Measurements from ENCODE around the gene SP5. TPM values are rescaled to one million over a fixed set of nuclear protein-coding genes. Genes with fewer than 3 reads are reported as not detected.

The SP5 gene
- total and polyA plus RNA-seq, 2 donors (not counting 1 experiment from before 2014, with no cell fraction given): not detected

- H3K36me3 ChIP-seq (replicated peaks in 1 of 2; ENCODE audit: control extremely low read depth in 1 of 2, control insufficient read depth in 1 of 2, extremely low read depth in 1 of 2, insufficient read depth in 2 of 2, low read length in 1 of 2): no peaks in the 10 kb centered on the region
- Mint-ChIP-seq H3K27me3 (peaks cover 48% of the 10 kb centered on the region), H3K9me3 (ENCODE audit: insufficient read depth) (no peaks in the 10 kb centered on the region), H3K4me3 (no peak overlapping the region), H3K4me1 (peaks cover 8% of the 10 kb centered on the region), H3K27ac (no peak overlapping the region)
- no peak overlapping the region for H3K27ac ChIP-seq (ENCODE audit: low read length in 2 of 2)
- WGBS (ENCODE audit: insufficient coverage): no CpG with 5 or more reads among the region's 3 CpGs
- TF ChIP-seq EZH2 (IDR thresholded peaks at IDR 0.05; ENCODE audit: borderline replicate concordance, insufficient read depth, low read depth, low read length, poor library complexity, severe bottlenecking): no peak
- TF ChIP-seq CTCF (IDR thresholded peaks at IDR 0.05): no peak
- no peak overlapping the region for H2AFZ ChIP-seq (ENCODE audit: insufficient read depth, low read depth, low read length, poor library complexity, severe bottlenecking)
- peaks cover 0 to 8% of the 10 kb centered on the region in 2 donors for H3K4me1 ChIP-seq (ENCODE audit: control insufficient read depth in 2 of 2, insufficient read depth in 2 of 2, low read length in 2 of 2)
- no peak overlapping the region for H3K4me3 ChIP-seq (ENCODE audit: control extremely low read depth in 1 of 5, extremely low read depth in 1 of 5, insufficient read depth in 1 of 5, low read depth in 2 of 5, low read length in 4 of 5)
- CTCF ChIA-PET: no interaction called here
- H3K79me2 ChIP-seq (ENCODE audit: control insufficient read depth, insufficient read depth, low read length): no peaks in the 10 kb centered on the region
- no peak for DNase-seq
- POLR2A ChIA-PET: no interaction called here
- intact Hi-C loops (cut with micrococcal nuclease): no loop called here
- peaks cover 0 to 5% (median 1%) of the 10 kb centered on the region in 3 donors for H3K9me3 ChIP-seq (ENCODE audit: control extremely low read depth in 1 of 3, control insufficient read depth in 2 of 3, insufficient read depth in 1 of 3, low read length in 2 of 3)
- H3K4me2 ChIP-seq (replicated peaks; ENCODE audit: low read depth, low read length, poor library complexity, severe bottlenecking): no peak overlapping the region
- no peak for ATAC-seq (ENCODE audit: low read depth)
- peaks cover 0 to 34% (median 23%) of the 10 kb centered on the region in 4 experiments for H3K27me3 ChIP-seq (replicated peaks in 1 of 4; ENCODE audit: control extremely low read depth in 1 of 4, control insufficient read depth in 3 of 4, insufficient read depth in 4 of 4, low read length in 3 of 4)
- no peak overlapping the region for H3K9ac ChIP-seq (ENCODE audit: low read length)
- H4K20me1 ChIP-seq (ENCODE audit: control insufficient read depth, insufficient read depth, low read length, poor library complexity, severe bottlenecking): no peaks in the 10 kb centered on the region
Measured at GRCh38 chr2:170721678-170722077, 6.5 kb downstream of the SP5 start.

GRCh38 chr2:170722301-170722700, 7.2 kb downstream of the SP5 start:
- no peak overlapping the region for H3K4me3 Mint-ChIP-seq
- H3K27me3 Mint-ChIP-seq: peaks cover 45% of the 10 kb centered on the region
- no peak overlapping the region for H3K4me3 ChIP-seq (ENCODE audit: control extremely low read depth in 1 of 5, extremely low read depth in 1 of 5, insufficient read depth in 1 of 5, low read depth in 2 of 5, low read length in 4 of 5)
- peaks cover 0 to 34% (median 21%) of the 10 kb centered on the region in 4 experiments for H3K27me3 ChIP-seq (replicated peaks in 1 of 4; ENCODE audit: control extremely low read depth in 1 of 4, control insufficient read depth in 3 of 4, insufficient read depth in 4 of 4, low read length in 3 of 4)
- H3K9me3 ChIP-seq (ENCODE audit: control extremely low read depth in 1 of 3, control insufficient read depth in 2 of 3, insufficient read depth in 1 of 3, low read length in 2 of 3): peaks cover 0 to 1% (median 1%) of the 10 kb centered on the region in 3 donors
- DNase-seq: no peak
- H3K9me3 Mint-ChIP-seq (ENCODE audit: insufficient read depth): no peaks in the 10 kb centered on the region
- no peak overlapping the region for H3K9ac ChIP-seq (ENCODE audit: low read length)
- H3K4me1 ChIP-seq (ENCODE audit: control insufficient read depth in 2 of 2, insufficient read depth in 2 of 2, low read length in 2 of 2): peaks cover 0 to 2% of the 10 kb centered on the region in 2 donors
- H3K36me3 ChIP-seq (replicated peaks in 1 of 2; ENCODE audit: control extremely low read depth in 1 of 2, control insufficient read depth in 1 of 2, extremely low read depth in 1 of 2, insufficient read depth in 2 of 2, low read length in 1 of 2): no peaks in the 10 kb centered on the region
- no peak overlapping the region for H2AFZ ChIP-seq (ENCODE audit: insufficient read depth, low read depth, low read length, poor library complexity, severe bottlenecking)
- H3K4me2 ChIP-seq (replicated peaks; ENCODE audit: low read depth, low read length, poor library complexity, severe bottlenecking): no peak overlapping the region
- H3K4me1 Mint-ChIP-seq: peaks cover 6% of the 10 kb centered on the region
- no peak for ATAC-seq (ENCODE audit: low read depth)
- CTCF ChIA-PET: no interaction called here
- H3K27ac ChIP-seq (ENCODE audit: low read length in 2 of 2): no peak overlapping the region
- no peaks in the 10 kb centered on the region for H4K20me1 ChIP-seq (ENCODE audit: control insufficient read depth, insufficient read depth, low read length, poor library complexity, severe bottlenecking)
- no peak for TF ChIP-seq CTCF (IDR thresholded peaks at IDR 0.05)
- no peak for TF ChIP-seq EZH2 (IDR thresholded peaks at IDR 0.05; ENCODE audit: borderline replicate concordance, insufficient read depth, low read depth, low read length, poor library complexity, severe bottlenecking)
- POLR2A ChIA-PET: no interaction called here
- no peak overlapping the region for H3K27ac Mint-ChIP-seq
- intact Hi-C loops (cut with micrococcal nuclease): no loop called here
- no peaks in the 10 kb centered on the region for H3K79me2 ChIP-seq (ENCODE audit: control insufficient read depth, insufficient read depth, low read length)

Data from B cell (primary cell).